ENCODE results near the gene ING2.

The ING2 gene

DNA sequence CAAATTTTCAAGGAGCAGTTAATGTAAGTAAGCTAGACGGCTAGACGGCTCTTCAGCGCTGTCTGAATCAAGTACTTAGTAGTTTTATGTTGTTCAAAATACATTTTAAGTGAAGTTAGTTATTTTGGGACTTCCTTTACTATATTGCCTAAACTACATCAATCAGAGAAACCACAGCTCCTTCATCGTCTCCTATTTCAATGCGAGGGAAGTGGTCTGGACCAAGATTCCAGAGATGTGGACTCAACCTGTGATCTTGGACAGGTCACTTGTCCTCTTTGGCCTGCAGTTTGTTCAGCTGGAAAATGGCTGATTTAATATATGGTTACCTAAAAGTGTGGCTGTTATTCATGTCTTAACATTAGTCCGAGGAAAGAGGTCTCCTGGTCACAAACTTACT is 10.6 kb downstream of the ING2 start:
- H3K4me1 Mint-ChIP-seq: no peaks in the 10 kb centered on the region
- no peaks in the 10 kb centered on the region for H3K27me3 Mint-ChIP-seq (ENCODE audit: low read depth, poor library complexity)
- no peak for TF ChIP-seq CTCF (IDR thresholded peaks at IDR 0.05)
- no peak overlapping the region for H3K4me3 Mint-ChIP-seq
- peaks cover 21% of the 10 kb centered on the region for H3K36me3 Mint-ChIP-seq (ENCODE audit: low read depth)
- no peak for DNase-seq
- H3K27ac Mint-ChIP-seq: no peak overlapping the region
- no peaks in the 10 kb centered on the region for H3K9me3 Mint-ChIP-seq

DNA sequence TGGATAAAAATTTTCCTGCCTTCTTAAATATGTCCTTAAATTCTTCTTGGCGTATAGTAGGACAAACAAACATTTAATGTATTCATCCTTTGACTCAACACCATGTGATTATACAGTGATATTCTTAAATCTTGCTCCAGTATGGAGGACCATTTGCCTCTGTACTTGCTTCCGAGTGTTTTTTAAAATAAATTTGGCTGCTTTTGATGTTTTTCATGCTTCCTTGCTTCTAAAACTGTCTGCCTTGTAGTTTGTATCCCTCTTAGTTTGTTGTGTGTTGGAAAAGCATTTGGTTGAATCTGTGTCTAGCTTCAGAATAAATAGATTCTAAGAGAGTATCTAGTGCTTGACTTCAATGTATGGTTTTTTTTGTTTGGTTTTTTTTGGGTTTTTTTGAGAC is 12.3 kb downstream of the ING2 start:
- no peaks in the 10 kb centered on the region for H3K4me1 Mint-ChIP-seq
- no peak for TF ChIP-seq CTCF (IDR thresholded peaks at IDR 0.05)
- no peak for DNase-seq
- no peaks in the 10 kb centered on the region for H3K27me3 Mint-ChIP-seq (ENCODE audit: low read depth, poor library complexity)
- H3K36me3 Mint-ChIP-seq (ENCODE audit: low read depth): peaks cover 3% of the 10 kb centered on the region
- no peaks in the 10 kb centered on the region for H3K9me3 Mint-ChIP-seq
- no peak overlapping the region for H3K4me3 Mint-ChIP-seq
- no peak overlapping the region for H3K27ac Mint-ChIP-seq

GRCh38 chr4:183517781-183518180 is 12.9 kb downstream of the ING2 start:
- no peak overlapping the region for H3K4me3 Mint-ChIP-seq
- TF ChIP-seq CTCF (IDR thresholded peaks at IDR 0.05): no peak
- no peaks in the 10 kb centered on the region for H3K9me3 Mint-ChIP-seq
- H3K27me3 Mint-ChIP-seq (ENCODE audit: low read depth, poor library complexity): peaks cover 4% of the 10 kb centered on the region
- no peak overlapping the region for H3K27ac Mint-ChIP-seq
- H3K36me3 Mint-ChIP-seq (ENCODE audit: low read depth): no peaks in the 10 kb centered on the region
- peaks cover 3% of the 10 kb centered on the region for H3K4me1 Mint-ChIP-seq
- no peak for DNase-seq

GRCh38 chr4:183522821-183523220 is 18.0 kb downstream of the ING2 start:
- no peak overlapping the region for H3K27ac Mint-ChIP-seq
- H3K27me3 Mint-ChIP-seq (ENCODE audit: low read depth, poor library complexity): peaks cover 21% of the 10 kb centered on the region
- no peak for TF ChIP-seq CTCF (IDR thresholded peaks at IDR 0.05)
- no peak overlapping the region for H3K4me3 Mint-ChIP-seq
- H3K4me1 Mint-ChIP-seq: peaks cover 5% of the 10 kb centered on the region
- DNase-seq: no peak
- no peaks in the 10 kb centered on the region for H3K36me3 Mint-ChIP-seq (ENCODE audit: low read depth)
- H3K9me3 Mint-ChIP-seq: peaks cover 5% of the 10 kb centered on the region

GRCh38 chr4:183527326-183527725 is 22.5 kb downstream of the ING2 start:
- H3K27ac Mint-ChIP-seq: no peak overlapping the region
- no peak for DNase-seq
- H3K4me1 Mint-ChIP-seq: peaks cover 5% of the 10 kb centered on the region
- peaks cover 29% of the 10 kb centered on the region for H3K27me3 Mint-ChIP-seq (ENCODE audit: low read depth, poor library complexity)
- H3K4me3 Mint-ChIP-seq: no peak overlapping the region
- H3K9me3 Mint-ChIP-seq: peaks cover 5% of the 10 kb centered on the region
- no peak for TF ChIP-seq CTCF (IDR thresholded peaks at IDR 0.05)
- H3K36me3 Mint-ChIP-seq (ENCODE audit: low read depth): no peaks in the 10 kb centered on the region

- Mint-ChIP-seq H3K27me3 (ENCODE audit: low read depth, poor library complexity) (peaks cover 7% of the 10 kb centered on the region), H3K9me3 (no peaks in the 10 kb centered on the region), H3K4me1 (no peaks in the 10 kb centered on the region), H3K4me3 (no peak overlapping the region), H3K27ac (no peak overlapping the region), H3K36me3 (ENCODE audit: low read depth) (no peaks in the 10 kb centered on the region)
- DNase-seq: no peak
- no peak for TF ChIP-seq CTCF (IDR thresholded peaks at IDR 0.05)
Observed at GRCh38 chr4:183532821-183533220, 28.0 kb downstream of the ING2 start.
